HG02981 (cell line): Measurements from ENCODE around the gene GSS.

Experiments
- ATAC-seq: cut with Tn5 transposase; IDR thresholded peaks from one replicate; pipeline ENCODE4 v1.9.1; 2021; ENCODE audit warnings: mild to moderate bottlenecking, moderate library complexity; ENCODE audit not compliant: unreplicated experiment

The GSS gene

DNA sequence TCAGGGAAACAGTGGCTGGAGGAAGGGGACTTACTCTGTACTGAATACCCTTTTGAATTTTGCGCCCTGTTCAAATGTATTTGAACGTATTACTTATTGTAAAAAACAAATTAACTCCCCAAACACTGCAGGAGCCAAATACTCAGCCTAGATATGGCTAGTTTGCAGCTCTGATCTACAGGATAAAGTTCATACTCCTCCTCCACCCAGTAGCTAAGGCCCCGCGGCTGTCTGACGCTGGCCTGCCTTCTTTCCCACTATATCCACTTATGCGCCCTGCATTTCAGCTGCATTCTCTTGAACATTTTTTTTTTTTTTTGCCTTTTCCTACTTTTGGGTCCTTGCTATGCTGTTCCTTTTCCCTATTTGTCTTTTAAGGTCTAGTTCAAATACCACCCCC lies 6.5 kb downstream of the GSS start:
- no peak for ATAC-seq

DNA sequence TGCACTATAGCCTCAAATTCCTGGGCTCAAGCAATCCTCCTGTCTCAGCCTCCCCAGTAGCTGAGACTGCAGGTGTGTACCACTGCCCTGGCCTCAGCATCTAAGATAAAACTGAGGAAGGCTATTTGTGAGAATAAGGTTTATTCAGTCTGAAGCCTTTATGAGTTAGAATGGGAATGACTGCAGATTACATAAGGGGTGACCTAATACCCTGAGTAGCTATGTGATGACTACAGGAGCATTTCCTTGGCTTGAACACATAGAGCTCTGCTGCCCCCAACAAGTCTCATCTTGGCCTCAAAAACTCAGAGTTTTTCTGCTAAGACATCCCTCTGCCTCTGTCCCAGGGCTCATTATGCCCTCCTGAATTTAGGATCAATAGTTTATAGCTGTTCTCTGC lies 7.6 kb downstream of the GSS start:
- ATAC-seq = no peak

DNA sequence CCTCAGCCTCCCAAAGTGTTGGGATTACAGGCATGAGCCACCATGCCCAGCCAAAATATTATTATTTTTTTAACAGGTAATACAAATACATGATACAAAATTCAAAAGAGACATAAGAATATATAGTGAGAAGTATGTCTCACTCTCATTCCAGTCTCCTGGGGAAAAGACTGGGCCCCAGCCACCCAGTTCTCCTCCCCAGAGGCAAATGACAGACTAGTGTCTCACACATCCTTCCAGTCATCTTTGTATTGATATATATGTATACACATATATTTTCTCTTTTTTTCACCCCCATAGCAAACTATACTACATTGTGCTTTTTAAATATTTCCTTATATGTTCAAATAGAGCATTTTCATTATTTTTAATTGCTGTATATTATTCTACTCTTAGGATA lies 8.3 kb downstream of the GSS start:
- ATAC-seq = no peak

DNA sequence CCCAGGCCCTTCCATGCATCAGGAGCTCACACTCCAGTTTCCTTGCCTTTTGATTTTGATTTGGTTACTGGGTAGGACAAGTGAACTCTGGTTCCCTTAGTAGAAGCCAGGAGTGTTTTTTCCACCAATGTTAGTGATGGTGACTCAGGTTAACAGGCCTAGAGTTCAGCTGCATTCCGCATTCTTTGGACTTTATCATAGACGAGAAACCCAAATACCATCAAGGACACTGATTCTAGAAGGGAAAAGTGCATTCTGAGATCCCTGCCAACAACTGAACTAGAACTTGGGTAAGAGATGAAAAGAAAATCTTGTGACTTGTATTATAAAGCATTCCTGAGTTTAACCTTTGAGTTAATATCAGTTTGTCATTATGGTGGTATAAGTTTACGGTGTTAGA lies 8.9 kb downstream of the GSS start:
- no peak for ATAC-seq

DNA sequence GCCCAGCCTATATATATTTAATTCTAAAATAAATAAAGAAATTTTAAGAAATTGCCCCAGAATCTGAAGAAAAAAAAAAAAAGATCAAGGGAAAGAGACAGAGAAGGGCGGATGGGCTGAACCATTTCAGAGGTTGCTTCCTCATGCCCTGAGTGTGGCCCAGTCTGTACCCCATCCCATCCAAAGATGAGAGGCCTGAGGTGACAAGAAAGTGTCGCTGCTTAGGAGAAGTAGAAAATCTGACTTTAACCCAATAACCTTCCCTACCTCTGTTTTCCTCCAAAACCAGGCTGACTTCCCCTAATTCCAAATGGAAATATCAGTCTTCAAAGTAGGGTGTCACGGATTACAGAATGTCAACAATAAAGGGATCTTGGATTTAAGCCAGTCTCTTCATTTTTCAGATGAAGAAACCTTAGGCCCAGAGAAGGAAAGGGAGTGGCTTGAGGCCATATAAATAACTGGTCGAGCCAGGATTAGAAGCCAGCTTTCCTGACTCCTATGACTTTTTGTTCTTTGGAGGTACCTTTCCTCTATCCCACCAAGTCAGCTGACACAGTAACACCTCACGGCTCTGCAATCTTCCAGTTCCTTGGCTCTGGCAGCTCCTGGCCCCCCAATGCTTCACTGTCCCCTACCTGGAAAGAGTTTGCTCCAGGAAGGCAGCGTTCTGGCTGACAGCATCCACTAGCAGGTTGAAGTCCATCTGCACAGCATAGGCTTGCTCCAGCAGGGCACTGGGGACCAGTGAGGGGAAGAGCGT lies 10.1 kb downstream of the GSS start:
- no peak for ATAC-seq

DNA sequence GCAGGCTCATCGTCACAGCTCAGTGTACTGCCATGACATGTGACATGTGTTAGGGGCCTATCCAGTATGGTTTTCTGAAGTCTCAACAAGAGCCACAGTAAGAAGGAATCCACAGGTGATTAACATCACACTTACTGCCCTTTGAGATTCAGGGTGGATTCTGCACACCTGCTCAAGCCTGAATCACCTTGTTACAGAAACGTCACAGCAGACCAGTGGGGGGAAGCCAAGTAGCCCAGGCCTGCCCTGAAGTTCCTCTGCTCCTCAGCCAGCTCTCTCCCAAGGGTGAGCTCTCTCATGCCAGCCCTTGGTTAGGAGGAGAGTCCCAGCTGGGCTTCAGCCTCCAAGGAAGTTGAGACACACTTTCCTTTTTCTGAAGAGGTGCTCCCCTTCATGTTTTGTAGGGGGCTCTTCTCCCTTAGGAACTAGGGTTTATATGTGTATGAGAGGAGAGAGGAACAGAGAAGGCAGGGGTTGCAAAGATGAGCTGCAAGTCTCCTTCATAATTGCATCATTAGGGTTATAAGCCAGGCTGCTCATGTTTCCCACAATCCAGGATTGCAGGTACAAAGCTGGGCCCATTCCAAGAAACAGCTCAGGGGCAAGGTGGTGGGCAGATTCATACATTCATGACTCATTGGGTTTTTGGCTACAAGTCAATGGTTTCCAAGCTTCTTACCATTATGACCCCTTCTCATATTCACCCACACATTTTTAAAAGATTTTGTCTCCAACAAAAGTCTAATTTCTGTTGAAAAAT lies 11.6 kb downstream of the GSS start:
- no peak for ATAC-seq

DNA sequence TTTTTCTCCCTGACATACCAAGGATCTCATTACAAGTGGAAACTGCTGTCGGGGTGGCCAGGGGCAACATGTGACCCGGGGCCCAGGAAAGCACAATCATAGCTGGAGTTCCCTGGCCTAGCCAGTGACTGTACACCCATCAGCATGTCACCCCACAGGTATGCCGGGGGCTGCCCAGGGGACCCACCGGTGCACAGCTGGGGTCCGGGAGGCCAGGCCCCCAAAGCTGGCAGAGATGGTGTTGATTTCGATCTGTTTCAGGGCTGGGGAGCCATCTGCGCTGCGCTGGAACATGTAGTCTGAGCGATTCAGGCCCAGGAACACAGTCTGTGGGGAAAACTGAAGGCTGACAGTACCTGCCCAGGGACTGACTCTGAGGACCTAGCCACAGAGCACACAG lies 13.3 kb downstream of the GSS start:
- ATAC-seq = no peak

DNA sequence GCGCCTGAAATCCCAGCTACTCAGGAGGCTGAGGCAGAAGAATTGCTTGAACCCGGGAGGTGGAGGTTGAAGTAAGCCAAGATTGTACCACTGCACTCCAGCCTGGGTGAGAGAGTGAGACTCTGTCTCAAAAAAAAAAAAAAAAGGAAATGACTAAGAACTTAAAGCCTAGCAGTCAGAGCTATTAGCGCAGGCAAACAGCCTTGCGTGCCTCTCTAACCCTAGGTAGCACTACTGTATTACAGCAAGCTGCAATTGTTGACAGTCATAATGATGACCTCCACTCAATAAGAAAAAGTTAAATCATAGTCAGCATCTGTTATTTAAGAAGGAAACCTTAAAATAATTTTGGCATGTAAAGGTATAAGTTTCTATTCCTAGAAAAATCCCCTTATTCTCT lies 14.4 kb downstream of the GSS start:
- ATAC-seq = no peak

DNA sequence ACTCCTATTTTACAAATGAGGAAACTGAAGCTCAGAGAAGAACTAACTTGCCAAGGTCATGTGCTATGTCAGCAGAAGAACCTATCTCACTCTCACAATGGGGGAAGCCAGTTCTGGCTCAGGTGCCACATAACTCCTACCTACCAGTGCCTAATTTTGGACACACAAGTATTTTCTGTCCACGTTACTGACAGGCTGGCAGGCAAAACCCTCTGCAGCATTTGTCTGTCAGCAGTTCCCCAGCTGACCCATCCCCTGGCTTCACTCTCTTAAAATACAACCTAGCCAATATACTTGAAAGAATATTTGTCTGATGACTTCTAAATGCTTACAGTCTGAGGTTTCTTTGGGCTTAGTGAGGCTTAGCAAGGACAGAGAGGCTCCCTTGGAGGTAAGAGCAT lies 15.5 kb downstream of the GSS start:
- no peak for ATAC-seq

DNA sequence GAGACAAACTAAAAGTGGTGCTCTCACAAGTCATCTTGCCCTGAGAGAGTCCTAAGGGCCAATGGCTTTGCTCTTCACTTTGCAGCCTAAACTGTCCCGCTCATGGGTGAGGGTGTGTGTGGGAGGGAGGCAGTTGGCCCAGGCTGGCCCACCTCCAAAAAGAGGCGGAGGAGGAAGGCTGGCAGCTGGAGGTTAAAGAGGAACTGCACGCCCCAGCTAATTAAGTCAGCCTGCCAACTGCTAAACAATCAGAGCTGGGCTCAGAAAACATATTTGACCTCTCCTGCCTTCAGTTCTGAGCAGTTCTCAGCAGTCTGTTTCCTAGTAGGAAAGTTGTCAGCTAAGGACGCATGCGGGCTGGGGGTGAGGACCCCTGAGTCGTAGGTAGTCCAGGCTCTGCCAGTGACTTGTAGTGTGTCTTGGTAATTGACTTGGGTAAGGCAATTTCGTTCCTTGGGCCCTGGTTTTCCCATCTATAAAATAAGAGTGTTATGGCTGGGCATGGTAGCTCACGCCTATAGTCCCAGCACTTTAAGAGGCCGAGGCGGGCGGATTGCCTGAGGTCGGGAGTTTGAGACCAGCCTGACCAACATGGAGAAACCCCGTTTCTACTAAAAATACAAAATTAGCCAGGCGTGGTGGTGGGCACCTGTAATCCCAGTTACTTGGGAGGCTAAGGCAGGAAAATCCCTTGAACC lies 17.0 kb downstream of the GSS start:
- ATAC-seq = no peak

DNA sequence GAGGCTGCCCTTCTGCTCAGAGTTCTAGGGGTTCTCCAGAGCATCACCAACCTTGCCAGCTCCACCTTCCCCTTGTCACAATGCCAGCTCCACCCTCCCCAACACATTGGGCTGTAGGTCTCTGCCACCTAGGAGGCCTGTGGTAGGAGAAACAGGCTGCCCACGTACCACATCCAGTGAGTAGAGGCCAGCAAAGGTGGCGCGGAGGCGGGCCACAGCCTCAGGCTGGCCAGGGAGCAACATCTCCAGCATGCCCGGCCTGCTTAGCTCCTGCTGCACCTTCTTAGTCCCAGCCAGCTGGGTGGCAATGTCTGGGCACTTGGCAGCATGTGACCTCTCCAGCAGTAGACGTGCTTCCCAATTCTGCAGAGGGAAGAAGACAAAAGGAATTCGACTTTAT lies 23.8 kb downstream of the GSS start:
- ATAC-seq = no peak

DNA sequence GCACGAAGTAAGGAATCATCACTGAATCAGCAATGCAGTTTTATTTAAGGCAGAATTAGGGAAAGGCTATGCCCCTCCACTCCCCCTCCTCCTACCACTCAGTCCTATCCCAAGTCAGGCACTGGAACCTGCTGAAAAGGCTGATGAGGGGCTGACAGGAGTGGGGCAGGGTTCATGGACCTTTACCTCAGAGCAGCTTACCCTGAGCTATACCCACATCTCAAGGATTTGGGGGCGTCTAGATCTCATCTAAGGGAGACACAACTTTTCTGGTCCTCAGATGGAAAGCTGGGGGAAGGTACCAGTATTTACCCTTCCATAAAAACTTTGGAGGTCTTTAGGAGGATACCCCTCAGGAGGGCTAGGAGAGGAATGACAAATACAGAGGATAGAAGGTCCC lies 27.2 kb downstream of the GSS start:
- ATAC-seq = no peak

DNA sequence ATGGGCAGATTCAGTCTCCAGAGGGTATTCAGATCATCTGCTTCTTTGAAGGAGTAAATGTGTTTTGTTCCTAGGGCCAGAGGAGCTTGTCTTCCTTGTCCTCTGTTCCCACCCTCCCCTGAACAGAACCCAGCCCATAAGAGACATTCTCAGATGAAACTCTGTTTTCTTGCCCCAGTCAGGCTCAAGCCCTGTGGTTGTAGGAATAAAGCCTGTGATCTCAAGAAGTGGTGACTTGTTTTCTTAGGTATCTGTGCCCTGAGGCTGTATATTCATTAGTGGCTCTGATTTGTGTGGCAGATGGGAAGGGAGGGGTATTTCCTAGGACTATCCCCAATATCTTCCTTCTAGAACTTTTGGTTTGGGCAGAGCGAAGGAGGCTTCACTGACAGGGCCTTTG lies 27.9 kb downstream of the GSS start:
- ATAC-seq = no peak

DNA sequence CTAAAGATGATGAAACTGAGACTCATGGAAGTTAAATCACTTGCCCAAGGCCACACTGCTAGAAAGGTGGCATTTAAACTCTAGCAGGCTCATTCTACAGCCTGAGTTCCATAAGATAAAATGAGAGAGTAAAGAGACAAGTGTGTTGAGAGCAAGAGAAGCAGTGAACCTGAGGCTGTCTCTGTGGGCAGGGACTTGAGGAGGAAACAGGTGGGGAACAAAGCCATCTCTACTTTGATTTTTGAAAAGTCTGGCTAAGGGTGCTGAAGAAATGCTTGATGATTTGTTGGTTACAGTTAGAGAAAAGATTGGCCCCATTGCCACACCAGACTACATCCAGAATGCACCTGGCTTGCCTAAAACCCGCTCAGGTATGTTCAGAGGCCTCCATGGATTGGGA lies 29.0 kb downstream of the GSS start:
- ATAC-seq = no peak

DNA sequence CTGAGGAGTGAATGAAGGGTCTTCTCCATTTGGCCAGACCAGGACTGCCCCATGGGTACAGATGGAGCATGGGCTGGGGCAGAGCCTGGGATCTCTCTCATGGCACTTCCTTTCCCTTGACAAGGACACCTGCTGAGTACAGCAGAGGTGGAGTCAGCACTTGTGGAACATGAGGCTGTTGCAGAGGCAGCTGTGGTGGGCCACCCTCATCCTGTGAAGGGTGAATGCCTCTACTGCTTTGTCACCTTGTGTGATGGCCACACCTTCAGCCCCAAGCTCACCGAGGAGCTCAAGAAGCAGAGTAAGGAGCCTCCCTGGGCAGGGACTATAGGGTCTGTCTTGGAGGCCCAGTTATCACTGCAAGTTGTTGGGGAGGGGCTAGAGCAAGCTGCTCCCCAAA lies 29.6 kb downstream of the GSS start:
- no peak for ATAC-seq

DNA sequence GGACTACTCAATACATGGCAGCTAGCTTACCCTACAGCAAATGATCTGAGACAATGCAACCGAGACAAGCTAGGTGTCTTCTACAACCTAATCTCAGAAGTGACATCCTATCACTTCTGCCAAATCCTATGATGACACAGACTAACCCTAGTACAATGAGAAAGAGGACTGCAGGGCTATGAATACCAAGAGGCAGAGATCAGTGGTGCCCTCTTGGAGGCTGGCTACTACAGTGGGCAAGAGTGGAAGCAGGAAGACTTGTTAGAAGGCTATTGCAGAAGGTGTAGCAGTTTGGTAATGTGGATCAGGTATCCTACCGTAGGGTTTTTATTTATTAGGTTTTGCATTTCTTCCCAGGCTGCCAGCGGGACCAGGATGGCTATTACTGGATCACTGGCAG lies 30.3 kb downstream of the GSS start:
- ATAC-seq = no peak

DNA sequence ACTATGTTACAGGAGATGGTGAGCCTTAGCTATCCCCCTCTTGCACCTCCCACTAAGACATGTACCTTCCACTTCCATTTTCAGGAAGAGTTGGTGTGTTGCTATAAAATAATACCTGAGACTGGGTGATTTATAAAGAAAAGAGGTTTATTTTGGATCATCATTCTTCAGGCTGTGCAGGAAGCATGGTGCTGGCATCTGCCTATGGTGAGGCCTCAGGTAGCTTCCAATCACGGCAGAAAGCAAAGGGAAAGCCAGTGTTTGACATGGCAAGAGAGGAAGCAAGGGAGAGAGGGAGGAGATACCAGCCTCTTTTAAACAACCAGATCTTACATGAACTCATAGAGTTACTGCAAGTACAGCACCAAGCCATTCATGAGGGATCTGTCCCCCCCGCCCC lies 32.2 kb downstream of the GSS start:
- ATAC-seq = no peak

DNA sequence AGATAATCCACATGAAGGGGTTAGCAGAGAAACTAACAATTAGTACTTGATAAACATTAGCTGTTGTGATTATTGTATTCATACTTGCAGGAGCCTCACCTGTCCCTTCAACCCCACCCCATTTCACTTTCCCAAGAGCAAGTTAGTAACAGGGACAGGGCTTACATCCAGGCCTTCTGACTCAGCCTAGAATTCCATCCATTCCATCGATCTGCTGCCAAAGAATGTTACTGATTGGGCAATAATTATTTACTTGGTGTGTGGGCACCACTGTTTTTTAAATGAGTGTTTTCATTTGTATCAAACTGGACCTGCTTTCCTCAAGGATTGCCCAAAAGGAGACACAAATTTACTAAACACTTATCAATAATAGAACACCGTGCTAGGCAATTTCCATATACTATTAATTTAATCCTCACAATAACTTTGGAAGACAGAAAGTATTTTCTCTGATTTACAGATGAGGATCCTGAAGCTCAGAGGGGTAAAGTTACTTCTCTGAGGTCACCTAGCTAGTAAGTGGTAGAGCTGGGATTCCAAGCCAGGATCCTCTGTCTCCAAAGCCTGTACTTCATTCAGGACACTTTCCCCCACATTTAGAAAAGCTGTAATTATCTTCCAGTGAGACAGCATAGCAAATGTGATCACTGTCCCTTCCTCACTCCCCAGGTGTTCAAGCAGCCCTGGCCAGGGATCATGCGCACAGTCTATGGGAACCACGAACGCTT lies 32.8 kb downstream of the GSS start:
- ATAC-seq = no peak

DNA sequence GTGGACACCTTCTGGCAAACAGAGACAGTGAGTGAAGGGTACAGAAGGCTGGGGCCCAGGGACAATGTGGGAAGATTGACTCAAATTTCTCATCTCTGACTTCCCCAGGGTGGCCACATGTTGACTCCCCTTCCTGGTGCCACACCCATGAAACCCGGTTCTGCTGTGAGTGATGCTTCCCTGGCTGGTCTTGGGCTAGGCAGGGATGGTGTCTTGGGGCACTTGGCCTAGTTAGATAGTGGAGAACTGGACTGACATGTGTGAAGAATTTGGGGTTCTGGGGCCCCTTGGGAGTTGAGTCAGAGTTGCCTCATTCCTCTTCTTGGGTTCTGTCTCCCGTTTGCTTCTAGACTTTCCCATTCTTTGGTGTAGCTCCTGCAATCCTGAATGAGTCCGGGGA lies 34.2 kb downstream of the GSS start:
- ATAC-seq = no peak

DNA sequence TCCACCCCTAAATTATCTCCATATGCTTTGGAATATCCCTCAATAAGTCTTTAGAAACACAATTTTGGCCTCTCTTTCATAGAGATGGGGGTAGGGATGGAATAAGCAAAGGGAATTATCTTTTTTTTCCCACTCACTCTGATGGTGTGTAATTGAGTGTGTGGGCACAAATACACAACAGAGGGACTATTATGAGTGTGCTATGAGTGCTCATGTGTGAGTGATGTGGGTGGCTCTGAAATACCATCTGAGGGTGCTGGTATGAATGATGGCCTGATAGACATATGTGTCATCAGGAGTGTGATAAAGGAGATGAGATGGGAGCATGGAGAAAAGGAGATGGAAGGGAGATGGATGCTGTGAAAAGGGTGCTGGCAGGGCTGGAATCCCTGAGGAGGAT lies 35.6 kb downstream of the GSS start:
- ATAC-seq = no peak

DNA sequence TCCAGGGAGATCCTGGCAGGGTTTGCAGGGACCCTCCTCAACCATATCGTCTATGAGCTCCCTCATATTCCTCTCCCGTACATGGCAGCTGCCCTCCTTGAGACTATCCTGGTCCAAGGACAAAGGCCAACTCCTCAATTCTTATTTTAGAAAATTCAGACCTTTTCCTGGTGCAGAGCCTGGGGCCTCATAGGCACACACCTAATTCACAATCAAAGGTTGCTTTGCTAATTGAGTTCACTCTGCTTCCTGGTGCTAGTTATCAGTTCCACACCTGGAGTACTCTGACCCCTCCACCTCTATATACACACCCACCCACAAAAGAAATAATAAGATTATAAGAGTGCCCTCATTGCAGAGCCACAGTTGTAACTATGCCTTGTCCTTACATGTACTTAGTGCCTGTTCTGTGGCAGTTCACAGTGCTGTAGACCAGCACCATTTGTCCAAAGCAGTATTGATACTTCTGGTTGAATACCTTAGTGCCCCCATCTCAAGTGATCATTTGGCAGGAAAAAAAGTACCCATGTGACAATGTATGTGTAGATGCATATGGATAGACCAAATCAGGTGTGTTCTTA lies 38.7 kb downstream of the GSS start:
- no peak for ATAC-seq
